CD4-positive, alpha-beta T cell treated with Interleukin-4 for 1 hour (primary cell): ENCODE measurements around the gene THYN1.
"Not testable (repeated sequence)": the region's sequence is repeated elsewhere in the genome, so short reads cannot be mapped to it uniquely, and the experiment has no call there.

Experiments
- DNase-seq, 2 donors: peaks; one replicate each; pipeline ENCODE4 v3.0.0-alpha.2; 2020 to 2022

Gene THYN1

GRCh38 chr11:134273317-134273712 is 20.2 kb upstream of the THYN1 start:
- DNase-seq, result no peak

- no peak for DNase-seq
These were observed 19.5 kb upstream of the THYN1 start for GRCh38 chr11:134272381-134273316.

- DNase-seq, result no peak
These were observed 18.8 kb upstream of the THYN1 start for GRCh38 chr11:134271978-134272377.

GRCh38 chr11:134270250-134270714 is 17.1 kb upstream of the THYN1 start:
- peak in 1 of 2 donors; percentile 62 for DNase-seq

GRCh38 chr11:134267966-134268365 is 14.8 kb upstream of the THYN1 start:
- no peak for DNase-seq

GRCh38 chr11:134267461-134267860 is 14.3 kb upstream of the THYN1 start:
- DNase-seq, result no peak

GRCh38 chr11:134266841-134267251 is 13.7 kb upstream of the THYN1 start:
- no peak for DNase-seq

- DNase-seq, result no peak
These were observed 13.3 kb upstream of the THYN1 start for GRCh38 chr11:134266440-134266839.

- no peak for DNase-seq
These were observed 12.0 kb upstream of the THYN1 start for GRCh38 chr11:134264966-134265764.

- DNase-seq, result peak; percentile 25 to 52
These were observed 8.7 kb upstream of the THYN1 start for GRCh38 chr11:134261626-134262488.

GRCh38 chr11:134260983-134261382 is 7.8 kb upstream of the THYN1 start:
- DNase-seq, result no peak

- no peak for DNase-seq
These were observed 7.4 kb upstream of the THYN1 start for GRCh38 chr11:134260503-134260902.

- DNase-seq, result no peak
These were observed 5.4 kb upstream of the THYN1 start for GRCh38 chr11:134258577-134258976.

- no peak for DNase-seq
These were observed 3.9 kb upstream of the THYN1 start for GRCh38 chr11:134257101-134257500.

- DNase-seq, result not testable (repeated sequence)
These were observed 2.0 kb upstream of the THYN1 start for GRCh38 chr11:134255184-134255561.

- no peak for DNase-seq
These were observed 1.5 kb upstream of the THYN1 start for GRCh38 chr11:134254433-134255183.

- no peak for DNase-seq
These were observed 585 bp downstream of the THYN1 start for GRCh38 chr11:134252346-134253187.

- DNase-seq, result no peak
These were observed 2.5 kb downstream of the THYN1 start for GRCh38 chr11:134250675-134251074.

- no peak for DNase-seq
These were observed 2.9 kb downstream of the THYN1 start for GRCh38 chr11:134250246-134250645.

GRCh38 chr11:134248910-134249480 is 4.2 kb downstream of the THYN1 start:
- DNase-seq, result no peak

GRCh38 chr11:134246678-134247077 is 6.5 kb downstream of the THYN1 start:
- no peak for DNase-seq
